GM23338 (cell line): ENCODE measurements around the gene KIAA0232.

Experiments
- CTCF ChIP-seq, 2 experiments: fragments of 200-600 bp in 1 of 2; sonication (generic) in 1 of 2; conservative IDR thresholded peaks; 2 replicates each; pipeline versions ENCODE4 v1.5.1 to v1.6.1; 2016 to 2017; ENCODE audit warnings: antibody characterized with exemption in 2 of 2, low read depth in 2 of 2, mild to moderate bottlenecking in 2 of 2, moderate library complexity in 1 of 2
- EZH2 ChIP-seq: fragments of 200-600 bp; sonication (generic); IDR thresholded peaks from one replicate; pipeline ENCODE4 v1.8.0; 2017; ENCODE audit warnings: antibody characterized with exemption, mild to moderate bottlenecking, low read depth; ENCODE audit not compliant: unreplicated experiment
- EZH2phosphoT487 ChIP-seq: fragments of 200-600 bp; sonication (generic); IDR thresholded peaks from one replicate; pipeline ENCODE4 v1.8.1; 2018; ENCODE audit warnings: antibody characterized with exemption; ENCODE audit not compliant: unreplicated experiment
- JUNB ChIP-seq: IDR thresholded peaks from one replicate; pipeline ENCODE4 v1.6.1; 2016; ENCODE audit warnings: antibody characterized with exemption; ENCODE audit not compliant: unreplicated experiment
- NANOG ChIP-seq: IDR thresholded peaks from 2 replicates; pipeline ENCODE4 v1.6.1; 2016; ENCODE audit warnings: antibody characterized with exemption, borderline replicate concordance
- POLR2AphosphoS5 ChIP-seq: IDR thresholded peaks from 2 replicates; pipeline ENCODE4 v1.6.1; 2016; ENCODE audit warnings: antibody characterized with exemption, low read depth
- REST ChIP-seq: IDR thresholded peaks from one replicate; pipeline ENCODE4 v1.6.1; 2018; ENCODE audit warnings: antibody characterized with exemption; ENCODE audit not compliant: unreplicated experiment
- ZNF114 ChIP-seq: fragments of 250-450 bp; sonication (Bioruptor Pico); IDR thresholded peaks from 2 replicates; pipeline ENCODE4 v1.5.0; 2020; ENCODE audit warnings: mild to moderate bottlenecking, moderate library complexity

GRCh38 chr4:6878451-6879059 lies 96.0 kb downstream of the KIAA0232 start:
- no peak for TF ChIP-seq CTCF (conservative IDR thresholded peaks at IDR 0.05; ENCODE audit: low read depth in 2 of 2)
- TF ChIP-seq REST, result no peak
- TF ChIP-seq NANOG, result no peak
- no peak for TF ChIP-seq JUNB
- TF ChIP-seq POLR2AphosphoS5, result no peak
- TF ChIP-seq ZNF114 (CRISPR knock-in tag), result no peak
- no peak for TF ChIP-seq EZH2
- no peak for TF ChIP-seq EZH2phosphoT487
